Measurements from ENCODE around the gene ARHGEF5.
A peak's percentile ranks its signal among the peaks of the same experiment; 100 is the strongest.

Gene ARHGEF5

DNA sequence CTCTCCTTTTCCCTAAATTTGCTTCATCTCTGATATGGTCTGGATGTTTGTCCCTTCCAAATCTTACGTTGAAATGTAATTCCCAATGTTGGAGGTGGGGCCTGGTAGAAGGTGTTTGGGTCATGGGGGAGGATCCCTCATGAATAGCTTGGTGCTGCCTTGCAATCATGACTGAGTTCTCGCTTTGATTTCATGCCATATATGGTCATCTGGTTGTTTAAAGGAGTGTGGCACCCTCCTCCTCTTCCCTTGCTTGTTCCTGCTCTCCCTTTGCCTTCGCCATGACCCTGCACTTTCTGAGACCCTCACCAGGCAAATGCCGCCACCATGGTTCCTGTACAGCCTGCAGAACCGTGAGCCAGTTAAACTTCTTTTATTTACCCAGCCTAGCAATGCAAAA is 33.7 kb downstream of the ARHGEF5 start:
- no peak for DNase-seq (ENCODE audit: low spot score)
- TF ChIP-seq CTCF (IDR thresholded peaks at IDR 0.05; ENCODE audit: extremely low read depth, insufficient read depth, missing control alignments): no peak
- in situ Hi-C loops (cut with MboI; ENCODE audit: low pct_unique_long_range_greater_than_20kb, low sequenced_read_pairs, unreplicated experiment): no loop called here

- TF ChIP-seq CTCF (IDR thresholded peaks at IDR 0.05; ENCODE audit: extremely low read depth, insufficient read depth, missing control alignments): no peak
- in situ Hi-C loops (cut with MboI; ENCODE audit: low pct_unique_long_range_greater_than_20kb, low sequenced_read_pairs, unreplicated experiment): no loop called here
- DNase-seq (ENCODE audit: low spot score): no peak
These were observed 35.3 kb downstream of the ARHGEF5 start for GRCh38 chr7:144390481-144390880.

DNA sequence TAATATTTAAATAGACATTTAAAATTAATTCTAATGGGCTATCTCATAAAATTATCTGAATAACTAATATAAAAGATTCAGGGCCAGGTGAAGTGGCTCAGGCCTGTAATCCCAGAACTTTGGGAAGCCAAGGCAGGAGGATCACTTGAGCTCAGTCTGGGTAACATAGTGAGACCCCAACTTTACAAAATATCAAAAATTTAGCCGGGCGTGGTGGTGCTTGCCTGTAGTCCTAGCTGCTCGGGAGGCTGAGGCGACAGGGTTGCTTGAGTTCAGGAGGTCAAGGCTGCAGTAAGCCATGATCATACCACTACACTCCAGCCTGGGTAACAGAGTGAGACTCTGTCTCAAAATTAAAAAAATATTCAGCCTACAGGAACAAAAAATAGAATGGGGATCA is 35.8 kb downstream of the ARHGEF5 start:
- TF ChIP-seq CTCF (IDR thresholded peaks at IDR 0.05; ENCODE audit: extremely low read depth, insufficient read depth, missing control alignments): no peak
- DNase-seq (ENCODE audit: low spot score): no peak
- in situ Hi-C loops (cut with MboI; ENCODE audit: low pct_unique_long_range_greater_than_20kb, low sequenced_read_pairs, unreplicated experiment): no loop called here

DNA sequence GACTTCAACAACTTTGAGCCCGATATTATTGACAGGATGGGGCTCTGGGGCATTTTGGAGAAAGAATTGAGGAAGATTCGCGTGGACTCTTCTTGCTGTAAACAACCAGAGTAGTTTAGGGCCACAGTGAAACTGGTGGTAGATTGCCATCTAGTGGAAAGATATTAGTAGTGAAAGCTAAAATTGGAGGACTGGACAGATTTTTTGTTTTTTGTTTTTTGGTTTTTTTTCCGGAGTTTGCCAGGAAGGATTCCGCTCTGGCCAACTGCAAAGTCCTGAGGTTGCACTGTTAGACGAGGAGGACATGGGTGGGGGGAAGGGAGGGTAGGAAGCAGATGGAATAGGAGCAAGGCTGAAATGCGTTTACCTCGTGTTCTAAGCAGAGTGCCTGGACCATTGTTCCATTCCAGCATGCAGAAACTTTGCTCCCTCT is 36.6 kb downstream of the ARHGEF5 start:
- DNase-seq (ENCODE audit: low spot score): peak; percentile 67
- peak; percentile 58 for TF ChIP-seq CTCF (IDR thresholded peaks at IDR 0.05; ENCODE audit: extremely low read depth, insufficient read depth, missing control alignments)
- in situ Hi-C loops (cut with MboI; ENCODE audit: low pct_unique_long_range_greater_than_20kb, low sequenced_read_pairs, unreplicated experiment): no loop called here

DNA sequence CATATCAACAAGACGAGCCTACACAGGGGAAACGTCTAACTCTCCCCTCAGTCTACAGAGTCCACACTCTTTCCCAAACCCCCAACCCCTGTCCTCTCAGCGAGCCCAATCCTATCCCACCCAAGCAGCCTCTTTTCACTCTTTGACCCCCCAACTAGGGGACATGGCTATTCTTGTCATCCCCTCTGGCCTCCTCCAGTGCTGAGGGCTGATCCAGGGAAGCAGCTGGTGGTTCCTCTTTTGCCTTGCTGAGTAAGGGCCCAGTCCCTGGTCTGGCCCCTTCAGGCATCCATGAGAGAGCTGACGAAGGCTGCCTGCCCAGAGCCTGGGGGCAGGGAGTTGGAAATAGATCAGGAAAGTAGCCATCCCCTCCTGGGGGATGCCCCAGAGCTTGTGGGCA is 41.9 kb downstream of the ARHGEF5 start:
- DNase-seq (ENCODE audit: low spot score): no peak
- TF ChIP-seq CTCF (IDR thresholded peaks at IDR 0.05; ENCODE audit: extremely low read depth, insufficient read depth, missing control alignments): no peak
- in situ Hi-C loops (cut with MboI; ENCODE audit: low pct_unique_long_range_greater_than_20kb, low sequenced_read_pairs, unreplicated experiment): no loop called here

- TF ChIP-seq CTCF (IDR thresholded peaks at IDR 0.05; ENCODE audit: extremely low read depth, insufficient read depth, missing control alignments): no peak
- in situ Hi-C loops (cut with MboI; ENCODE audit: low pct_unique_long_range_greater_than_20kb, low sequenced_read_pairs, unreplicated experiment): no loop called here
- no peak for DNase-seq (ENCODE audit: low spot score)
These were observed 43.1 kb downstream of the ARHGEF5 start for GRCh38 chr7:144398291-144398690.

DNA sequence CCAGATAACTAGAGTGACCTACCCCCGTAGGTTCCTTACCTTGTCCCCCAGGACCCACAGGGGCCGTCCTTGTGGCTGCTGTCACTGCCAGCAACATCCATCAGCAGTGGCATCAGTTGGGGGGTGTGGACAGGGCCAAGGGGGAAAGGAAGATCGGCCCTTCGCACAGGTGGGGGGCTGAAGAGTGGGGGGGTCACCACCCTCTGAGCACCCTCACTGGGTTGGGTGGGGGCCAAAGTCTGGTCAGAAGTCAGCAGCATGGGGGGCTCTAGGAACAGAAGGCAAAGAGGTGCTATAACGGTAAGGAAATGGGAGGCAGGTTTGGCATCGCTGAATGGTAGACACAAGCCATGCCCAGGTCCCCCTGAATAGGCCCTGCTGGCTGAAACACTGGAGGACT is 43.7 kb downstream of the ARHGEF5 start:
- DNase-seq (ENCODE audit: low spot score): no peak
- TF ChIP-seq CTCF (IDR thresholded peaks at IDR 0.05; ENCODE audit: extremely low read depth, insufficient read depth, missing control alignments): no peak
- in situ Hi-C loops (cut with MboI; ENCODE audit: low pct_unique_long_range_greater_than_20kb, low sequenced_read_pairs, unreplicated experiment): no loop called here

Measured in GM13977 (cell line).